GM13977 (cell line): ENCODE measurements around the gene ITM2C.

ENCODE experiments used
- DNase-seq: peaks from one replicate; pipeline ENCODE4 v3.0.0; 2012; ENCODE audit warnings: low spot score
- in situ Hi-C: fragments of 300-500 bp; cut with MboI; formaldehyde crosslinking; loops from one replicate; pipeline ENCODE4 v1.12.0; 2022; ENCODE audit warnings: low sequenced_read_pairs, low pct_unique_long_range_greater_than_20kb, mixed read lengths, inconsistent platforms; ENCODE audit not compliant: unreplicated experiment
- TF ChIP-seq, protein P1 (sequence below): IDR thresholded peaks from 2 replicates; pipeline ENCODE4 v1.5.1; 2012; ENCODE audit warnings: mild to moderate bottlenecking, control low read depth; ENCODE audit not compliant: insufficient read depth; ENCODE audit errors: extremely low read depth, missing control alignments

The ITM2C gene

DNA sequence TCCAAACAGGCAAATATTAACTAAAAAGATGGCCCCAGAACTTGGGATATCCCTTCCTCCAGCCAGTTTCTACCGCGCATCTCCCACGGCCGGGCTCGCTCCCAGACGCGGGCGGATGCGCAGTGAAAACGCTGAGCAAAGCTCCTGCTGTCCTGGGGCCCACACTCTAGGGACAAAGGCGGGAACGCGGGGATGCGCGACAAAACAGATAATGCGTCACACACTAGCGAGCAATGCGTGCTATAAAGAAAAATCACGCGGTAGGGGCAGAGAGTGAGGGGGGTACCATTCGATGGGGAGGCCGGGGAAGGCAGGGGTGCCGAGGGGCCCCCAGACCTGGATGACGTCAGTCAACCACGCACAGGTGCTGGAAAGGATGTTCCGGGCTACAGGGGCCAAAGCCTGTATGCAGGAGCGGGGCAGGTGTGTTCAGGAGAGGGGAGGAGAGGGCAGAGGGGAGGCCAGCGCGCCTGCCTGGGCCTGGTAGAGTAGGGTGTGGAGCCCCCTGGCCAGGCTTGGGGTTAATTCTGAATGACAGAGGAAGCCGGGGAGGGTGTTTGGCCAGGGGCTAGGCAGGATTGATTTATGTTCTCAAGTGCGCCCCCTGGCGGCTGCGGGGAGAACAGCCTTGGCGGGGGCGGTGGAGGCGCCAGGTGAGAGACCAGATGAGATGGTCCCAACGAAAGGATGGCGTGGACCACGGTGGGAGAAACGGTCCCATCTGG, 14.9 kb upstream of the ITM2C start:
- in situ Hi-C loops, result no loop called here
- peak; percentile 81 for DNase-seq
- TF ChIP-seq, protein P1, sequence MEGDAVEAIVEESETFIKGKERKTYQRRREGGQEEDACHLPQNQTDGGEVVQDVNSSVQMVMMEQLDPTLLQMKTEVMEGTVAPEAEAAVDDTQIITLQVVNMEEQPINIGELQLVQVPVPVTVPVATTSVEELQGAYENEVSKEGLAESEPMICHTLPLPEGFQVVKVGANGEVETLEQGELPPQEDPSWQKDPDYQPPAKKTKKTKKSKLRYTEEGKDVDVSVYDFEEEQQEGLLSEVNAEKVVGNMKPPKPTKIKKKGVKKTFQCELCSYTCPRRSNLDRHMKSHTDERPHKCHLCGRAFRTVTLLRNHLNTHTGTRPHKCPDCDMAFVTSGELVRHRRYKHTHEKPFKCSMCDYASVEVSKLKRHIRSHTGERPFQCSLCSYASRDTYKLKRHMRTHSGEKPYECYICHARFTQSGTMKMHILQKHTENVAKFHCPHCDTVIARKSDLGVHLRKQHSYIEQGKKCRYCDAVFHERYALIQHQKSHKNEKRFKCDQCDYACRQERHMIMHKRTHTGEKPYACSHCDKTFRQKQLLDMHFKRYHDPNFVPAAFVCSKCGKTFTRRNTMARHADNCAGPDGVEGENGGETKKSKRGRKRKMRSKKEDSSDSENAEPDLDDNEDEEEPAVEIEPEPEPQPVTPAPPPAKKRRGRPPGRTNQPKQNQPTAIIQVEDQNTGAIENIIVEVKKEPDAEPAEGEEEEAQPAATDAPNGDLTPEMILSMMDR, result peak; percentile 90

DNA sequence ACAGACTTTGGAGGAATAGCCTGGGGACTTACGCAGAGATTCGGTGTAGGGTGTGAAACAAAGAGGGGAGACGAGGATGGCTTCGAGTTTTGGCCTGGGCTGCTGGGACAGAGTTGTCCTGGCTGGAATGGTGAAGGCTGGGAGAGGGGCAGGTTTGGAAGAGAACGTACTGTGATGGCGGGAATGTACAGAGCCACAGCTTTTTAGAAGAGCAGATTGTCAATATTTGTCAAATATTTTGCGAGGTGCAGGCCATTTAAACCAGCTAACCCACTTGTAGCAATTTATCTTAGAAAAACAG, 14.4 kb upstream of the ITM2C start:
- DNase-seq, result no peak
- in situ Hi-C loops, result no loop called here
- TF ChIP-seq, protein P1, result peak; percentile 3

DNA sequence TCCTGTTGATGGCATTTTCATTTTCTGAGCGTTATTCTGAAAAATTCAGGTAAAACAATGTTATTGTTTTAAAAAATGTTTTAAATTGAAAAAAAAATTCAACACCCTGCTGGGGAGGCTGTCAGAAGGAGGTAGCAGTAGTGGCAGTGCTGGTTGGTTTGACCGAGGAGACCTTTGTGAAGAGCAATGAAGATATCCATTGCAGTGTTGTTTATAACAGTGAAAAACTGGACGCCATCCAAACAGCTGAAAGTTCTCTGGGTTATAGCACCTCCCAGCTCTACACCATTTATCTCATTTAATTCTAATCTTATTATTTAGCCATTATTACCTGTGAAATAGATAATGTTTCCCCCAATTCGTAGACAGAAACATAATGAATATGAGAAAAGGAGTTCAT, 12.6 kb upstream of the ITM2C start:
- in situ Hi-C loops, result no loop called here
- DNase-seq, result no peak

DNA sequence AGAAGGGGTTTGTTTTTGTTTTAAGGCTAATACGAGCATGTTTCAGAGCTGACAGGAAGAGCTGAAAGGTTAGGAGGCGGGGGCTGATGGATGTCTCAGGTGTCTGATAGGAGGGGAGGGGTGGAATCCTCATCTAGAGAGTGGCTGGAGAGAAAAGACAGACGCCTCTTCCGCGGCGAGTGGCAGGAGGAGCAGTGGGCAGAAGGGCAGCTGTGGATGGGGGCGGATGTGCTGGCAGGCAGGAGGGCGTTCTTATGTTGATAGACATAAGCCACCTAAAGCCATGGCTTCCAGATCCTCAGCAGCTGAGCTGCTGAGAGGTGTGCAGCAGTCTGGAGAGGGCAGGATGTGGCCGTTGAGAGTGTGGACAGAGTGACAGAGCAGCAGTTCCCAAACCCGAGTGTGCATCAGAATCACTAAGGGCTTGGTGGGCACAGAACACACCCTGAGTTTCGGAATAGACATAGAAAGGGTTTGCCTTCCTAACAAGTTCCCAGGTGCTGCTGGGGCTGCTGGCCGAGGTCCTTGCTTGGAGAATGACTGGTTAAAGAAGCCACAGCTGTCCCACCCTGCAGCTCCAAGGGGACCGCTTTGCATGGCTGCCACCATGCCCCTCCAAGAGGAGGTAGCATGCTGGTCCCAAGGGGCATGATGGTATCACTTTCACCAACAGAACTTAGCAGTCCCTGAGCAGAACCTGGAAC, 3.0 kb upstream of the ITM2C start:
- DNase-seq, result no peak
- TF ChIP-seq, protein P1, result no peak
- in situ Hi-C loops, result no loop called here

More for the DNA sequence above, 12.6 kb upstream of the ITM2C start:
- TF ChIP-seq, protein P1, result no peak

DNA sequence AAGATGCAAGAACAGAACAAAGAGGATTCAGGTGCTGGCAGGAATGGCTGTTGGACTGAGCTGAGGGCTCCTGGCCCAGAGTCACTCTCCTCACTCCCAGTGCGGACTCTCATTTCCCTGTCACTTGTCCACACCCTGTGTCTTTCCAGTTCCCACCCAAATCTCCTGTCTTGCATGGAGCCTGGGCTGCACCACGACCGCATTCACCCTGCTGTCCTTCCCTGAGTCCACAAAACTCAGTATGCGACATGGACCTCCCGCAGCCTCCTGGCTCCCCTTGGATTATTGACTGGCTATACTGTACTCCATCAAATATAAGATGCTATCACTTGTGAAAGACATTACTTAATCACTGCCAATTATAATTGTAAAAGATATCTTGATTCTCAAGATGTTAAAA, 2.5 kb upstream of the ITM2C start:
- in situ Hi-C loops, result no loop called here
- DNase-seq, result no peak
- TF ChIP-seq, protein P1, result no peak

DNA sequence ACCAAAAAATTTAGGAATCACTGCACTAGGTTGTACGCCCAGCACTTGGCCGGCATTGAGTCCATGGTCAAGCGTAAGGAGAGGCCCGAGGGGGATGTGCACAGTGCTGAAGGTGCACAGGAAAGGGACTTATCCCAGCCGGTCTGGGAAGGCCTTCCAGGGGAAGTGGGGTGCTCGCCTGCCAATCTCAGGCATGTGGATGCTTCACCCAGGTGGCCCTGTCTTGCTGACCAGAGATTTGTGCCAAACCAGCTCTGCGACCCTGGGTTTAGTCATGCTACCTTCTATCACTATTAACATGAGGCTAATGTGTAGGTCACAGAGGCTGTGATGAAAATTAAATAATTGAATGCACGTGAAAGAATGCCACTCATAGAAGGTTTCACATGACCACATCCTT, 1.7 kb upstream of the ITM2C start:
- in situ Hi-C loops, result no loop called here

More for the DNA sequence above, 1.7 kb upstream of the ITM2C start:
- TF ChIP-seq, protein P1, result no peak
- no peak for DNase-seq
